D341Med (cell line): ENCODE measurements around the gene VWA2.

ENCODE experiments used
- DNase-seq: peaks from one replicate; pipeline ENCODE4 v3.0.0; 2012; ENCODE audit warnings: low spot score

VWA2 gene

GRCh38 chr10:114276671-114277070 lies 37.6 kb downstream of the VWA2 start:
- DNase-seq = no peak

GRCh38 chr10:114278140-114278883 lies 39.3 kb downstream of the VWA2 start:
- no peak for DNase-seq

DNA sequence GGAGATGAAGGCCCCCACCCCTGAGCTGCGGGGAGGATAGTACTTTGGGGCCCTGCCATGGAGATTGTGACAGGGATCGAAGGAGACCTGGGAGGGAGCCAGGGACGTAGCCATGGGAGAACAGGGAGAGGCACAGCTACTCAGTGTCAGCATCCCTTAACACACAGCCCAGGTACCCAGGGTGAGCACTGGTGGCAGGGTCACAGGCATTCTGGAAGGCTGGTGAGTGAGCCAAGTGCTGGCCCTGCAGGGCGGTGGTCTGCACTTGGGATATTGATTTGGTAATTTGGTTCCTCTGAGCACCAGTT lies 39.8 kb downstream of the VWA2 start:
- DNase-seq = no peak

GRCh38 chr10:114279289-114279688 lies 40.2 kb downstream of the VWA2 start:
- no peak for DNase-seq

DNA sequence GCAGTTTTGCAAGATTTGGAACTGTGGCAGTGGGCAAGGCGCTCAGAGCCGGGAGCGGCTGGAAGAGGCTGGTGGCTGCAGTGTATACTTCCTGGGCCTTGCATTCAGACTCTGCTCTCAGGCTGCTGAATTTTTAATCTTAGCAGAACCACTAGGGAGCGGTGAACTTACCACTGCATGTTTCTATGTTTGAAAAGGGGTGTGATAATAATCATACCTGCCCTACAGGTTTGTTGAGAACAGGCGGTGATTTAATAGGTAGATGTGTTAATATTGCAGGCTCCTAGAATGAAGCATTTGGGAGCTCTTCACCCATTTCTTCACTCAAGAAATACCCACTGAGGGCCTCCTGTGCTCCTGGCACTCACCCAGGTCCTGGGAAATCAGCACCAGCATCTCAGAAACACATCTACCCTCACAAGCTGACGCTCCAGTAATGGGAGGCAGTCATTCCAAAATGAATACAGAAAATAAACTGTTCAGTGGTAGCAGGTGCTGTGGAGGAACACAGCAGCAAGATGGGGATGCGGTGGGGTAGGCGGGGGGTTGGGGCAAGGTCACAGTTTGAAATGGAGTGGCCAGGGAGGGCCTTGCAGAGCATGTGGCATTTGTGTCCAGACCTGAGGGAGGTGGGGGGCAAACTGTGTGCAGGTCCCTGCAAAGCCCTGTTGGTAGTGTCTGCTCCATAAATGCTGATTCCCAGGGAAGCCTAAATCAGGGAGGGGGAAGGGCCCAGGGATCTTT lies 41.0 kb downstream of the VWA2 start:
- DNase-seq = no peak

DNA sequence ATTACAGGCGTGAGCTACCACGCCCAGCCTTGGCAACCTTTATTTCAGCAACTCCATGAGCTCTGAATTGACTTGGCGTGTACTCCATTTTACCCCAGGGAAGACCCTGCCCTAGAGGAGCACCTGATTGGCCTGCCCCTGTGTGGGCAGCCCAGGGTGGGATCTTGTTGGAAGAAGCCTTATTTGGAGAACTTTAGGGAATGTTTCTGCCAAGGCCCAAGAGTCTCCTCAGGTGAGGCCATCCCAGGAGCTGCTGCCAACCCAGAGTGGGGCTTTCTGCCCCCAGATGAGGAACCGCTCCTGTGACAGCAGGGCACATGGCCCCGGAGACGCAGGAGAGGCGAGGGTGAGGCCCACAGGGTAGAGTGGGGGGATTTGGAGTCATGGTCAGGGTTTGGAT lies 42.0 kb downstream of the VWA2 start:
- no peak for DNase-seq

GRCh38 chr10:114281461-114281860 lies 42.4 kb downstream of the VWA2 start:
- DNase-seq = no peak

DNA sequence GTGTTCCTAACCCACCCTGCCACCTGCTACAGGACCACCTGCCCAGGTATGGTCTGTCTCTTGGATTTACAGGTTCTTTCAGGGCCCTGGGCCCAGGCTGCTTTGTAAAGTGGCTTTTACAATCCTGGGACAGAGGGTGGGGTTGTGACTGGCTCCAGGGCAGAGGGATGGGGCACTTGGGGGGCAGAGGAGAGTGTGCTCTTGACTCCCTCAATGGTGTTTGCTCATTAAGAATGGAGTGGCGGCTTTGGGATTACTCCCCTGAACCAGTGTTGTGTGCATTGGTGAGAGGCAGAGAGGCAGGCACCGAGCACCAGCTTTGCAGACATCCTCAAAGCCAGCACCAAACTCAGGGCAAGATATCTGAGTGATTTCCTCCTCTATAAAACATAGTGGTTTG lies 43.5 kb downstream of the VWA2 start:
- no peak for DNase-seq

GRCh38 chr10:114283091-114283490 lies 44.0 kb downstream of the VWA2 start:
- no peak for DNase-seq

DNA sequence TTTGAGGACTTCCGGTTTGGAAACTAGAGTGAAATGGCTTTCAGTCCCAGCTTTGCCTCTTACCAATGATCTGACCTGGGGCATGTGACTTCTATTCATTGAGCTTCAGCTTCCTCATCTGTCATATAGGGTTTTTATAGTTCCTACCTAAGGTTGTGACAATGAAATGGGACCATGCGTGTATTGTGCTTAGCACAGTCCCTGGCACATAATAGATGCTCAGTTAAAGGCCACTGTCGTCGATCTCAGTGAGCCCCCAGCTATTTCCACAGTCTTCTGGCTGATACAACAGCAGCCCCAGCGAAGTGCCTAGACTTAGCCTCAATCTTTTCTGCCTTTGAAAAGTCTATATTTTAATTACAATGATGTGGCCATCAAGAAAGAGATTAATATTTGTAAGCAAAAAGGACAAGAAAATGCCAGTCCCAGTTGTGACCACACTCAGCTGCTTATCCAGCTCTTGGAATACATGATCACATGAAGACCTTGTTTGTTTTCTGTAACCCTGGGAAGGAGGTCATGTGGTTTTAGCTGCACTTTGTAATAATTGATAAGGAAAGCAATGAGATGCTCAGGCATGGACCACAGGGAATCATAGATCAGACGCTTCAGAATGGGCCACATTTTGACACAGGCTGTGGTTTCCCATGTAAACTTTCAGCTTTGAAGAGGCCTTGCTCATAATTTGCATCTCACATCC lies 44.6 kb downstream of the VWA2 start:
- DNase-seq = no peak

GRCh38 chr10:114284346-114285071 lies 45.5 kb downstream of the VWA2 start:
- no peak for DNase-seq

DNA sequence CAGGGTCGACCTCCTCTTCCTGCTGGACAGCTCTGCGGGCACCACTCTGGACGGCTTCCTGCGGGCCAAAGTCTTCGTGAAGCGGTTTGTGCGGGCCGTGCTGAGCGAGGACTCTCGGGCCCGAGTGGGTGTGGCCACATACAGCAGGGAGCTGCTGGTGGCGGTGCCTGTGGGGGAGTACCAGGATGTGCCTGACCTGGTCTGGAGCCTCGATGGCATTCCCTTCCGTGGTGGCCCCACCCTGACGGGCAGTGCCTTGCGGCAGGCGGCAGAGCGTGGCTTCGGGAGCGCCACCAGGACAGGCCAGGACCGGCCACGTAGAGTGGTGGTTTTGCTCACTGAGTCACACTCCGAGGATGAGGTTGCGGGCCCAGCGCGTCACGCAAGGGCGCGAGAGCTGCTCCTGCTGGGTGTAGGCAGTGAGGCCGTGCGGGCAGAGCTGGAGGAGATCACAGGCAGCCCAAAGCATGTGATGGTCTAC lies 46.9 kb downstream of the VWA2 start:
- DNase-seq = no peak

DNA sequence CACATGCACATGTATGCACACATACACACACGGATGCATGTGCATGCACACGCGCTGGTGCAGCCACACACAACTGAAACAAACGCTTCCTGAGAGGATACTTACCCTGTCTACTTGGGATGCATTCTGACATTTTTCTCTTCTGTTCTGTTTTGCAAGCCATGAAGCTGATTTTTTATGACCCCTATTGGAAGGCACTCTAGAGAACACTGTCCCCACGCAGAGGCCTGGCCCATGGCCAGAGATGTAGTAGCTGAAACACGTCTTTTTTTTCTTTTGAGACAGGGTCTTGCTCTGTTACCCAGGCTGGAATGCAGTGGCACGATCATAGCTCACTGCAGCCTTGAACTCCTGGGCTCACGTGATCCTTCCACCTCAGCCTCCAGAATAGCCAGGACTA lies 47.9 kb downstream of the VWA2 start:
- DNase-seq = no peak

- no peak for DNase-seq
Measured at GRCh38 chr10:114288424-114289095, 49.5 kb downstream of the VWA2 start.

DNA sequence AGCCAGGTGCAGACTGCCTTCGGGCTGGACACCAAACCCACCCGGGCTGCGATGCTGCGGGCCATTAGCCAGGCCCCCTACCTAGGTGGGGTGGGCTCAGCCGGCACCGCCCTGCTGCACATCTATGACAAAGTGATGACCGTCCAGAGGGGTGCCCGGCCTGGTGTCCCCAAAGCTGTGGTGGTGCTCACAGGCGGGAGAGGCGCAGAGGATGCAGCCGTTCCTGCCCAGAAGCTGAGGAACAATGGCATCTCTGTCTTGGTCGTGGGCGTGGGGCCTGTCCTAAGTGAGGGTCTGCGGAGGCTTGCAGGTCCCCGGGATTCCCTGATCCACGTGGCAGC lies 50.0 kb downstream of the VWA2 start:
- no peak for DNase-seq

DNA sequence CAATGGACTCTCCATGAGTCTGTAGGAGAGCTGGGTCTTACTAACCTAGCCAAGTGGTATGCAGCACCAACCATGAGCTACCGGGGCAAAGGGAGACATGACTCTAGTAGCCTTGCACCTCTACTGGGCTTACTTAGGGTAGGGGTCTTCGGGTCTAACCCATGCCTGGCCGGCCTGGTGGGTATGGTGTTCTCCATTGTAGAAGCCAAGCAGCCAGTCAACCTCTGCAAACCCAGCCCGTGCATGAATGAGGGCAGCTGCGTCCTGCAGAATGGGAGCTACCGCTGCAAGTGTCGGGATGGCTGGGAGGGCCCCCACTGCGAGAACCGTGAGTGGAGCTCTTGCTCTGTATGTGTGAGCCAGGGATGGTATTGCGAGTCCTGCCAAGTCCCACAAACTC lies 51.0 kb downstream of the VWA2 start:
- DNase-seq = no peak

DNA sequence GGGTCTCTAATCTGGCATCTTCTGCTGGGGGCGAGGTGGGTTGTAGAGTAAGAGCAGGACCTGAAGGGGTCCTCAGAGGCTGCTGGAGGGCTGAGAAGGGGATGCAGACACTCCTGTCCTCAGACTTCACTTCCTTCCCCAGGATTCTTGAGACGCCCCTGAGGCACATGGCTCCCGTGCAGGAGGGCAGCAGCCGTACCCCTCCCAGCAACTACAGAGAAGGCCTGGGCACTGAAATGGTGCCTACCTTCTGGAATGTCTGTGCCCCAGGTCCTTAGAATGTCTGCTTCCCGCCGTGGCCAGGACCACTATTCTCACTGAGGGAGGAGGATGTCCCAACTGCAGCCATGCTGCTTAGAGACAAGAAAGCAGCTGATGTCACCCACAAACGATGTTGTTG lies 52.0 kb downstream of the VWA2 start:
- no peak for DNase-seq

DNA sequence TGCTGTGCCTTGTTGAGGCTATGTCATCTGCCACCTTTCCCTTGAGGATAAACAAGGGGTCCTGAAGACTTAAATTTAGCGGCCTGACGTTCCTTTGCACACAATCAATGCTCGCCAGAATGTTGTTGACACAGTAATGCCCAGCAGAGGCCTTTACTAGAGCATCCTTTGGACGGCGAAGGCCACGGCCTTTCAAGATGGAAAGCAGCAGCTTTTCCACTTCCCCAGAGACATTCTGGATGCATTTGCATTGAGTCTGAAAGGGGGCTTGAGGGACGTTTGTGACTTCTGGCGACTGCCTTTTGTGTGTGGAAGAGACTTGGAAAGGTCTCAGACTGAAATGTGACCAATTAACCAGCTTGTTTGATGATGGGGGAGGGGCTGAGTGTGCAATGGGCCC lies 52.5 kb downstream of the VWA2 start:
- DNase-seq = no peak

GRCh38 chr10:114293075-114293474 lies 54.0 kb downstream of the VWA2 start:
- no peak for DNase-seq

DNA sequence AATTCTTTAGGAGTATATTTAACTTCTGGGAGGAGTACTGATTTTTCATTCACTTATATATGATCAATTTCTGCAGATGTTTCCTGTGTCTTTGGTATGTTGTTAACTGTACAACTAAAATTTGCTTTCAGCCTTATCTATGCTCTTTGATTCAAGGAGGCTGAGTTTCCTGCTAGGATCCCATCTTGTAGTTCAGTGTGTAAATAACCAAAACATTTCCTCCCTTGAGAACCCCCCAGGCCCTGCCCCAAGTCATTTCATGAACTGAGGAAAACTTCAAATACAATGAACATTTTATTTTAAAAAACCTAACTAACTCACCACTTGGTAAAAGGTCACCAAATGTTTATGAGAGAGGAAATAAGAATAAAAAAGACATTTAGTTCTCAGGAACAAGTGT lies 55.5 kb downstream of the VWA2 start:
- no peak for DNase-seq

DNA sequence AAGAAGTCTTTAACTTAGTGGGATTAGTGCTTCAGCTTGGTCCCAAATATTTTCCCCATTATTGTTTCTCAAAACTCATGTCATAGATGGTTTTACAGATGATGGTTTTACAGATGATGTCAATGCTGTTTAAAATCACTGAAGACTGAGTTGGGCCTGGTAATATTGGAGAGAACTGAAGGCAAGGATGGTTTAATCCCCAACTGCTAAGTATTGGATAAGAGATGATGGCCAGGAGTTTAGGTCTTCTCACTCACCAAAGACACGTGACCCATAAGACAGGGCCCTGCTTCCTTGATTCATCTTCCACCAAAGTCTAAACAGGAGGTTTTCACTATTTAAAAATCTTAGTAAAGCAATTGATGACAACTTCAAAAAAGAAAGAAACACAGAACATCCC lies 56.3 kb downstream of the VWA2 start:
- DNase-seq = no peak

DNA sequence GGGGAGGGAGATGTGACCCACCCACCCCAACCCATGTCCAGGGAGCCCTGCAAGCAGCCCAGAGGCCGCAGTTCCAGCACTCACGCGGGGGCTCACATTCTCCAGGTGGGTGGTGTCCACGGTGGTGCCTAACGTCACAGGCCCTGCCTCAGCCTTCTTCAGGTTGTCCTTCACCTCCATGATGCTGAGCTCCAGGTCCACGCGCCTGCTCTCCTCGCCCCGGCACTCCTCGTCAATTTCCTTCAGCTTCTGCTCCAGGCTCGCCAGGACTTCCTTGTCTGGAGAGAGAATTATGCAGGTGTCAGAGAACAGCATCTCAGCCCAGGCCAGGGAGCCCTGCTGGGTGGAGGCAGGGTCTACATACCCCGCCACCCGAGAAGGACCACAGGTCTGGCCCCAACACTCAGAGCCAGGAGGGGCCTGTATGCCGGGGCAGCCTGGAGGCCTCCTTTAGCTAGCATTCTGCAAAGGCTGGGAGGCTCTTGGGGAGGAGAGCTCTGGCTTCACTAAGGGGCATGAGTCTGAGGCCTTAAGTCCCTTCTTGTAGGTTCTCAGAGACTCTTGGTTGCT lies 58.2 kb downstream of the VWA2 start:
- DNase-seq = no peak
